ENCODE data around the gene KBTBD4.

GRCh38 chr11:47583844-47584243, 5.1 kb upstream of the KBTBD4 start:
- TF ChIP-seq CTCF (IDR thresholded peaks at IDR 0.05; ENCODE audit: low read length) (no peak), EZH2 (IDR thresholded peaks at IDR 0.05; ENCODE audit: borderline replicate concordance, low read length) (no peak)

Data from OCI-LY1 (cell line).